ENCODE measurements around the gene ZNF766. TPM values are rescaled to one million over a fixed set of nuclear protein-coding genes. Genes with fewer than 3 reads are reported as not detected.

ZNF766 gene
- total and polyA plus RNA-seq, 9 of the 15 experiments (the other 6 are each of a cell fraction or from before 2014, with no cell fraction given), result 6.7 to 23.0 (median 11.2) TPM

DNA sequence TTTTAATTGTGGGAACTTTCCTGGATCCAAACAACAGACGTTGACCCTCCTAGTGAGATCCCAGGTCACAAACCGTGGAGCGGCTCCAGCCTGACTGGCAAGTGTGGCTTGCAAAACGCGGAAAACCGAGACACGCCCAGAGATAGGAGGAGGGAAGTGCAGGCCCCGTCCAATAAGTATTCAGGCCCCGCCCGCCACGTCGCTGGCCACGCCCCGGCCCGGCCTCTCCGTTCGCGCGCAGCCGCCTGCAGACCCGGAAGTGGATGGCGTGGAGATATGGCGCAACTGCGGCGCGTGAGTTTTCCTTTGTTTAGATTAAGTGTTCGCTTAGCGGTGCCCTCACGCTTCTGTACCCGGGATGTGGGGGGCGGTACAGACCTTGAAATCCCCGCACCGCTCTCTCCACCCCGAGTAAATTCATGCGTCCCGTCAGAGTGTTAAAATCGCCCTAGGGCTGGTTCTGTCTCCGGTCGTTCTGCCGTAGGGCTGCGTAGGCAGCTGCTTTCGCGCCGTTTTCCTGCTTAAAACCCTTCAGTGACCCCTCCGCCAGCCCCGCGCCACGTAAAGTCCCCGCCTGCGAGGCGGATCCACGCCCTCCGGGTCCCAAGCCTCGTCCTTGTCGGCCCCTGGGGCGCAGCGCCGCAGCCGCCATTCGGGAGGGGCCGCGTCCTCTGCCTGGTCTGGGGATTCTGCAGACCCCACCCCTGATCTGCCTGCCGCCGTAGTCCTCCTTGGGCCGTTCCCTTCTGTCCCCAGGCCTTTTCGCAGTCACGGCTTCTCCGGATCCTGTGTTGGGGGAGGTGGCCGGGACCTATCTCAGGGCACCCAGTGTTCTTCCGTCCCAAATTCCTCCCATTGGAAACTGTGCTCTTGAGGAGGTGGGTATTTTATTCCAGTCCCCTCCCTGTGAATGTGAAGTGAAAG is at the start of gene ZNF766 (continued):
- TF ChIP-seq, protein P1, sequence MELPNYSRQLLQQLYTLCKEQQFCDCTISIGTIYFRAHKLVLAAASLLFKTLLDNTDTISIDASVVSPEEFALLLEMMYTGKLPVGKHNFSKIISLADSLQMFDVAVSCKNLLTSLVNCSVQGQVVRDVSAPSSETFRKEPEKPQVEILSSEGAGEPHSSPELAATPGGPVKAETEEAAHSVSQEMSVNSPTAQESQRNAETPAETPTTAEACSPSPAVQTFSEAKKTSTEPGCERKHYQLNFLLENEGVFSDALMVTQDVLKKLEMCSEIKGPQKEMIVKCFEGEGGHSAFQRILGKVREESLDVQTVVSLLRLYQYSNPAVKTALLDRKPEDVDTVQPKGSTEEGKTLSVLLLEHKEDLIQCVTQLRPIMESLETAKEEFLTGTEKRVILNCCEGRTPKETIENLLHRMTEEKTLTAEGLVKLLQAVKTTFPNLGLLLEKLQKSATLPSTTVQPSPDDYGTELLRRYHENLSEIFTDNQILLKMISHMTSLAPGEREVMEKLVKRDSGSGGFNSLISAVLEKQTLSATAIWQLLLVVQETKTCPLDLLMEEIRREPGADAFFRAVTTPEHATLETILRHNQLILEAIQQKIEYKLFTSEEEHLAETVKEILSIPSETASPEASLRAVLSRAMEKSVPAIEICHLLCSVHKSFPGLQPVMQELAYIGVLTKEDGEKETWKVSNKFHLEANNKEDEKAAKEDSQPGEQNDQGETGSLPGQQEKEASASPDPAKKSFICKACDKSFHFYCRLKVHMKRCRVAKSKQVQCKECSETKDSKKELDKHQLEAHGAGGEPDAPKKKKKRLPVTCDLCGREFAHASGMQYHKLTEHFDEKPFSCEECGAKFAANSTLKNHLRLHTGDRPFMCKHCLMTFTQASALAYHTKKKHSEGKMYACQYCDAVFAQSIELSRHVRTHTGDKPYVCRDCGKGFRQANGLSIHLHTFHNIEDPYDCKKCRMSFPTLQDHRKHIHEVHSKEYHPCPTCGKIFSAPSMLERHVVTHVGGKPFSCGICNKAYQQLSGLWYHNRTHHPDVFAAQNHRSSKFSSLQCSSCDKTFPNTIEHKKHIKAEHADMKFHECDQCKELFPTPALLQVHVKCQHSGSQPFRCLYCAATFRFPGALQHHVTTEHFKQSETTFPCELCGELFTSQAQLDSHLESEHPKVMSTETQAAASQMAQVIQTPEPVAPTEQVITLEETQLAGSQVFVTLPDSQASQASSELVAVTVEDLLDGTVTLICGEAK (IDR thresholded peaks at IDR 0.05), result no peak; the same call in 1 of the 2 replicates
- TF ChIP-seq, protein P1 (CRISPR knock-in tag; IDR thresholded peaks at IDR 0.05), result no peak
- TF ChIP-seq, protein P2, sequence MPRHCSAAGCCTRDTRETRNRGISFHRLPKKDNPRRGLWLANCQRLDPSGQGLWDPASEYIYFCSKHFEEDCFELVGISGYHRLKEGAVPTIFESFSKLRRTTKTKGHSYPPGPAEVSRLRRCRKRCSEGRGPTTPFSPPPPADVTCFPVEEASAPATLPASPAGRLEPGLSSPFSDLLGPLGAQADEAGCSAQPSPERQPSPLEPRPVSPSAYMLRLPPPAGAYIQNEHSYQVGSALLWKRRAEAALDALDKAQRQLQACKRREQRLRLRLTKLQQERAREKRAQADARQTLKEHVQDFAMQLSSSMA (CRISPR knock-in tag; IDR thresholded peaks at IDR 0.05), result no peak
- TF ChIP-seq ZNF445 (CRISPR knock-in tag; IDR thresholded peaks at IDR 0.05; ENCODE audit: low read depth) (no peak), ZNF253 (CRISPR knock-in tag; conservative IDR thresholded peaks at IDR 0.05) (no peak), U2AF1 (optimal IDR thresholded peaks at IDR 0.05; ENCODE audit: low read depth, low read length) (no peak), PTTG1 (tag; IDR thresholded peaks at IDR 0.05; ENCODE audit: low read depth) (no peak), SAFB (IDR thresholded peaks at IDR 0.05; ENCODE audit: borderline replicate concordance, low read depth, low read length) (no peak), NR3C1 (CRISPR knock-in tag; IDR thresholded peaks at IDR 0.05) (0 out of 2 replicates have a peak, but pooled peaks have one; percentile 51), ZNF830 (CRISPR knock-in tag; IDR thresholded peaks at IDR 0.05) (no peak), IFI16 (CRISPR knock-in tag; IDR thresholded peaks at IDR 0.05) (no peak)
- TF ChIP-seq, protein P3, sequence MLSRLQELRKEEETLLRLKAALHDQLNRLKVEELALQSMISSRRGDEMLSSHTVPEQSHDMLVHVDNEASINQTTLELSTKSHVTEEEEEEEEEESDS (CRISPR knock-in tag; IDR thresholded peaks at IDR 0.05), result no peak
- TF ChIP-seq, protein P4, sequence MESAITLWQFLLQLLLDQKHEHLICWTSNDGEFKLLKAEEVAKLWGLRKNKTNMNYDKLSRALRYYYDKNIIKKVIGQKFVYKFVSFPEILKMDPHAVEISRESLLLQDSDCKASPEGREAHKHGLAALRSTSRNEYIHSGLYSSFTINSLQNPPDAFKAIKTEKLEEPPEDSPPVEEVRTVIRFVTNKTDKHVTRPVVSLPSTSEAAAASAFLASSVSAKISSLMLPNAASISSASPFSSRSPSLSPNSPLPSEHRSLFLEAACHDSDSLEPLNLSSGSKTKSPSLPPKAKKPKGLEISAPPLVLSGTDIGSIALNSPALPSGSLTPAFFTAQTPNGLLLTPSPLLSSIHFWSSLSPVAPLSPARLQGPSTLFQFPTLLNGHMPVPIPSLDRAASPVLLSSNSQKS (CRISPR knock-in tag; IDR thresholded peaks at IDR 0.05), result no peak
